D721Med (cell line): ENCODE results near the gene ZNF44.

Experiments used
- DNase-seq: peaks from one replicate; pipeline ENCODE4 v3.0.0; 2011; ENCODE audit warnings: low spot score; ENCODE audit not compliant: insufficient read length
- FAIRE-seq: peaks from 2 replicates; lab custom pipeline; 2011; peaks lifted over from hg19 to GRCh38; lab: Jason Lieb, UNC
- CTCF ChIP-seq: IDR thresholded peaks from 2 replicates; pipeline ENCODE4 v1.5.1; 2012; ENCODE audit warnings: mild to moderate bottlenecking, control low read depth; ENCODE audit not compliant: insufficient read depth; ENCODE audit errors: missing control alignments

Gene ZNF44

GRCh38 chr19:12232961-12233360, 61.7 kb downstream of the ZNF44 start:
- FAIRE-seq: no peak
- DNase-seq: no peak
- no peak for TF ChIP-seq CTCF

GRCh38 chr19:12230751-12231733, 63.6 kb downstream of the ZNF44 start:
- FAIRE-seq (no peak), DNase-seq (no peak)
- no peak for TF ChIP-seq CTCF

GRCh38 chr19:12229990-12230389, 64.7 kb downstream of the ZNF44 start:
- no peak for TF ChIP-seq CTCF
- FAIRE-seq: no peak
- DNase-seq: no peak

- no peak for TF ChIP-seq CTCF
- FAIRE-seq: no peak
Observed at GRCh38 chr19:12224676-12225075, 70.0 kb downstream of the ZNF44 start.

GRCh38 chr19:12222980-12223630, 71.6 kb downstream of the ZNF44 start:
- no peak for TF ChIP-seq CTCF
- DNase-seq: no peak
- FAIRE-seq: no peak

More at GRCh38 chr19:12224676-12225075, 70.0 kb downstream of the ZNF44 start:
- DNase-seq: no peak
